NCI-H2107 treated with DMSO at 0.1 percent for 48 hours (cell line): ENCODE measurements around the gene MGAT5.

Source experiments
- DNase-seq: peaks from one replicate; lab custom pipeline; 2025; ENCODE audit not compliant: unreplicated experiment; lab: John Stamatoyannopoulos, UW

MGAT5 gene

GRCh38 chr2:134299334-134299733 is 45.5 kb downstream of the MGAT5 start:
- DNase-seq = no peak

DNA sequence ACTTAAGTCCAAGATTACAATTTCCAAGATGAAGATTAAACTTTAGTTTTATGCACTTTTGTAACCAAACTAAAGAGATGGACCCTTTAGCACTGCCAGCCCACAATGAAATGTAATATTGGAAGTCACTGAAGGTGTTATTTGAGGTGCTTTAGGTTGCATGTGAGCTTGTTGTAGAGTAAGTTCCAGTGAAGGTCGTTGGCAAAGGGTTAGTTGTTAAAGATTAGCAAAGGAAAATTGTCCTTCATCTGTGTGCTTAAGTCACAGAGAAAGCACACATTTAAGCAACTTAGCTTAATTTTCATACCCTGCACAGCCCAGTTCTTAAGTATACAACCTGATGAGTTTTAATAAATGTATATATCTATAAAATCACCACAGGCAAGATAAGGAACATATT is 46.7 kb downstream of the MGAT5 start:
- DNase-seq = no peak

DNA sequence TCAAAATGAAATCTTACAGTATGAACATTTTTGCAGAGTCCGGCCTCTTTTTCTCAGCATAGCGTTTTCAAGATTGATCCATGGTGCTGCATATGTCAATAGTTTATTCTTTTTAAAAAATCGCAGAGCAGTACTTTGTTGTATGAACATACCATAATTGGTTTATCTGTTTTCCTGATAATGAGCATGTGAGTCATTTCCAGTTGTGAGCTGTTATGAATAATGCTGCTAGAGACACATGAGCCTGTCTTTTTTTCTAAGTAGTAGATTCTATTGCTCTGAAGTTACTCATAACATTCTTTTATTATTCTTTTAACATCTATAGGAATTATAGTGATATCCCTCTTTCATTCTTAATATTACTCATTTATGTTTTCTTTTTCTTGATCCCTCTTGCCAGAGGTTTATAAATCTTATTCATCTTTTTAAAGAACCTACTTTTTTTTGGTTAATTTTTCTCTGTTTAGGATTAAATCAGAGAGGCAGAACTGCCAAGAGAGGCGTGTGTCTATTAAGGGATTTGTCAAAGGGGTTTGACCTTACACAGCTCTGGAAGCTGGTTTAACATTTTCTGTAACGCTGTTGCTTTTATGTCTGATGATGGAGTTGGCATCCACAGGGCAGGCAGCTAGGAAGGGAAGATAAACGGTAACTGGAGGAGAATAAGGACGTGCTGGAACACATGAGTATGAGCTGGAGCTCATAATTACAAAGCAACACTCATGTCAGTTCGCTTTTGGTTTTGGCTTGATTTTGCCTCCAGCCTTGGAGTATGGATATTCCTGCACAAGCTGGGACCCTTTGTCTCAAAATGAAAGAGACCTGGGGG is 47.4 kb downstream of the MGAT5 start:
- DNase-seq = no peak

DNA sequence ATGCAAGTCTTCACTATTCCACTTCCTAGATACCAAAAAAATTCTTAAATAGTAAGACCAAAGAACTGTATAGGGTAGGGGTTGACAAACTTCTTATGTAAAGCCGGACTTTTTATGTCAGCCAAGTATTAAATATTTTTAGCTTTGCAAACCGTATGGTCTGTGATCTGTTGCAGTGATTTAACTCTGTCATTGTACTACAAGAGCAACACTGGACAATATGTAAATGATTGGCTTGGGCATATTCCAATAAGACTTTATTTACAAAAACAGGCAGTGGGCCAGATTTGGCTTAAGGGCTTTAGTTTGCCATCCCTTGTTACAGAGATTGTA is 48.0 kb downstream of the MGAT5 start:
- no peak for DNase-seq

DNA sequence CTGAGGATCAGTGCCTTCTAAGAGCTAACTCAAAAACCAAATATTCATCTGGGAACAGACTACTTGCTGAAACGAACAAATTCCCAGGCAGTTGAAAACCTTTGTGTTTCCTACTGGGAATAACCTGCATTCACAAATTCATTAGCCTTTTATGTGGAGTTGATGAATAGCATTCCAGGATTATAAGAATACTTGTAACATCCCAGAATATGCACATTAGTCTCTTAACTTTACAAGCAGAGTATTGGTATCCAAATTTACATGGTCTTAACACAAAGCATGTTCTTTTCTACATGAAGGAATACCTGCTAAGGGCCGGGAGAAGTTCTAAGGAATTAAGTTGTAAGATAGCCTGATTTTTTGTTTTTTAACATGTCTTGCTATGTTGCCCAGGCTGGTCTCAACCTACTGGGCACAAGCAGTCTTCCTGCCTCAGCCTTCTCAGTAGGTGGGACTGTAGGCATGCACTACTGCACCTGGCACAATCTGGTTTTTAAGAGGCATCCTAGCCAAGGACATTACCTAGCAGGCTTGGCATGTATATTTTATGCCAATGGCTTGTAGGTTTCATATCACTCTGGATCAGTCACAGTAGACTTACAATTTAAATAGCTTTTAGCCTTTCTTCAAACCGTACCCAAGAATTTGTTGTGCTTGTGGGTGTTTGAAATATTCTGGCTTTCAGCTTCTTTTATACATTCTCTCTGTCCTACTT is 50.7 kb downstream of the MGAT5 start:
- no peak for DNase-seq

- DNase-seq = no peak
Observed at GRCh38 chr2:134305109-134305491, 51.2 kb downstream of the MGAT5 start.

GRCh38 chr2:134306521-134306920 is 52.6 kb downstream of the MGAT5 start:
- no peak for DNase-seq

DNA sequence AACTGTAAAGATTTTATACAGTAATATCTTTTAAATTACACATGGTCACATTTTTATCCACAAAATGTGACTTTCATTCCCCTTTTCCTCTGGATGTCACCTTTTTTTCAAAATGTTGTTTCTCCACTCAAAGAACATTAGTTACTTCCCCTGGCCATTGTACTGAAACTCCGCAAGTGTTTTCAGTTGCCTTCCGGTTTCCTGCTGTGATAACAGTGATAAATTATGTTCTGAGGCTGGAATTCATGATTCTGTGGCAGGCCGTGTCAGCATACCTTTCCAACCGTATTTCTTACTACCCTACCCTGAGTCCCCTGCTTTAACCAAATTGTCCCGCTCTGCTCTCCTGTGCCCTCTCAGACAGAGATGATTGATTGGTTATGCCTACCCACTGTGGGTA is 53.5 kb downstream of the MGAT5 start:
- no peak for DNase-seq

- no peak for DNase-seq
Observed at GRCh38 chr2:134308474-134309385, 54.9 kb downstream of the MGAT5 start.

GRCh38 chr2:134310107-134311079 is 56.5 kb downstream of the MGAT5 start:
- no peak for DNase-seq

DNA sequence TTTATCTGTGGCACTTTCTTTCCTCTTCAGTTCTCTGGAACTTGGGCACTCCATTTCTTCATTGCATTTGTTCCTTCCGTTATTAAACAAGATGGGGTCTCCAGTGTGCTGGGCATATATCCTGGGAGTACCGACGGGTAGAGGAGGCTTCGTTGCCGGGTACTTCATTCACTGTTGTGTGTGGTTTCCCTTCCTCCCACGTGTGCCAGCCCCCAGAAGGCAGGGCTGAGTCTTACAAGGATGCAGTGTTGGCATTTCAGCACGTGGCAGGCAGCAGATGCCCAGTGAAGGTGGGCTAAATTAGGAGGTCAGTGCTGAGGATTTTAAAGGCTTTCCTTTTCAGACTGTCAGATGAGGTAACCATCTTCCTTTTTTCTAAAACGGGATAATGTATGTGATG is 58.6 kb downstream of the MGAT5 start:
- DNase-seq = no peak

- no peak for DNase-seq
Observed at GRCh38 chr2:134314202-134314601, 60.3 kb downstream of the MGAT5 start.

DNA sequence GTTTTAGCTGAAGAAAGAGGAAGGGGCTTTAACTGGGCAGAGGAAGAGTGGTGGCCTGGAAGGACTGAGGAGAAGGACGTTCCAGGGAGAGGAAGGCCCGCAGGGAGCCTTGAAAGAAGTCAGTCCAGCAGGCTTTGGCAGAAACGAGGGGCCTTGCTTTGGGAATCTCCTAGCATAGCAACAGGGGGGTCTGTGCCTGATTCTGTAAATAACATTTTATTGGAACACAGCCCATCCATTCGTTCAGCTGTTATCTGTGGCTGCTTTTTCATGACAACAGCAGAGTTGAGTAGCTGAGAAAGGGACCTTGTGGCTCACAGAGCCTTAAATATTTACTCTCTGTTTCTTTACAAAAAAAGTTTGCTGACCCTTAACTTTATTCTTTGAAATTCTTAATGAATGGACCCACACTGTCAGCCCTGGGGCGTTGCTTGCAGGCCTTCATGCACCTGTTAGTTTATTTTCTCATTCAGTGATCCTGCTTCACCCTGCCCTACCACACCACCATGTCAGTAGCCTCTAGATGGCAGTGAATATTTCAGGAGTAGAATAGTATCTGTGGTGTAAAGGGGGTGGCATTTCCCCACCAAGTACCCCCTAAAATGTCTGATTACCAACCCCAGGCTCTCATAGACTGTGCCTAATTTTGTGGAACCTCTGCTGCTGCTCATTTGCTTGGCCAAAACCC is 61.0 kb downstream of the MGAT5 start:
- DNase-seq = no peak

- DNase-seq = no peak
Observed at GRCh38 chr2:134315471-134315870, 61.6 kb downstream of the MGAT5 start.

GRCh38 chr2:134319596-134320254 is 65.9 kb downstream of the MGAT5 start:
- no peak for DNase-seq

DNA sequence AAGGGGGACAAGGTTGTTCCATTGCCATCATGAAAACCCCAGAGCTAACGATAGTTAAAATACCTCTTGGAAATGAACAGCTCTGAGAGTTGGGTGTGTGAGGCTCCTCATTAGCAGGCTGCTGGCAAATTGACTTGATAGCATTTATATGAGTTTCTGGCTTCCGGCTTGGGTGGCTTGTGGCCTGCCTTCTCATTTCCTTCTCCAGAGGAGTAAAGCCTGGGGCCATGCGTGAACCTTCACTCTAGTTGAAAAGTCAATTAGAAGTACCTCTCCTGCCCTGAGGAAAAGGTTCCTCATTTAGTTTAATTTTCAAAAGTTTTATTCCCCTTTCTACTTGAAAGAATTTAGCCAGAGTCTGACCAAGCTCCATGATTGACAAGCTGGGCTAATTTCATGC is 67.1 kb downstream of the MGAT5 start:
- DNase-seq = no peak

- no peak for DNase-seq
Observed at GRCh38 chr2:134323777-134324176, 69.9 kb downstream of the MGAT5 start.

- DNase-seq = no peak
Observed at GRCh38 chr2:134324430-134324829, 70.6 kb downstream of the MGAT5 start.

GRCh38 chr2:134324947-134325346 is 71.1 kb downstream of the MGAT5 start:
- no peak for DNase-seq
